ENCODE results near the gene IQCC.
A peak's percentile ranks its signal among the peaks of the same experiment; 100 is the strongest.

Gene IQCC

GRCh38 chr1:32195972-32196823, 9.3 kb upstream of the IQCC start:
- DNase-seq: no peak

GRCh38 chr1:32197074-32197473, 8.4 kb upstream of the IQCC start:
- DNase-seq: no peak

- no peak for DNase-seq
Observed at GRCh38 chr1:32197837-32198236, 7.6 kb upstream of the IQCC start.

GRCh38 chr1:32198237-32199042, 7.0 kb upstream of the IQCC start:
- DNase-seq: no peak

GRCh38 chr1:32199043-32199716, 6.3 kb upstream of the IQCC start:
- DNase-seq: no peak

- peak; percentile 66 for DNase-seq
Observed at GRCh38 chr1:32199717-32200072, 5.8 kb upstream of the IQCC start.

- DNase-seq: peak; percentile 88
Observed at GRCh38 chr1:32200226-32201010, 5.1 kb upstream of the IQCC start, which contains the start of gene CCDC28B. Gene CCDC28B (plus strand): TSS chr1:32200595. CDS start chr1:32201936, 1,341 bp downstream.

- peak; percentile 87 for DNase-seq
Observed at GRCh38 chr1:32201011-32201855, 4.2 kb upstream of the IQCC start.

GRCh38 chr1:32204943-32205361, 519 bp upstream of the IQCC start:
- DNase-seq: no peak

- no peak for DNase-seq
Observed at GRCh38 chr1:32208469-32208868, 3.0 kb downstream of the IQCC start.

- DNase-seq: peak; percentile 54
Observed at GRCh38 chr1:32208891-32209328, 3.4 kb downstream of the IQCC start, which contains the start of gene DCDC2B. Gene DCDC2B (plus strand): TSS chr1:32209089. CDS start chr1:32209094, 5 bp downstream.

GRCh38 chr1:32215629-32216480, 10.4 kb downstream of the IQCC start:
- peak; percentile 68 for DNase-seq

GRCh38 chr1:32216566-32216965, 11.1 kb downstream of the IQCC start:
- no peak for DNase-seq

- no peak for DNase-seq
Observed at GRCh38 chr1:32219022-32219421, 13.6 kb downstream of the IQCC start.

- no peak for DNase-seq
Observed at GRCh38 chr1:32220746-32221580, 15.5 kb downstream of the IQCC start.

GRCh38 chr1:32221581-32221979, 16.1 kb downstream of the IQCC start:
- no peak for DNase-seq

- DNase-seq: peak; percentile 95
Observed at GRCh38 chr1:32221980-32222755, 16.7 kb downstream of the IQCC start, which contains the start of the genes EIF3I and TMEM234. Gene EIF3I (plus strand): TSS chr1:32222407. CDS start chr1:32222442, 35 bp downstream. Gene TMEM234 (minus strand): TSS chr1:32222353. CDS start chr1:32222322, 31 bp downstream.

- DNase-seq: no peak
Observed at GRCh38 chr1:32223683-32224082, 18.2 kb downstream of the IQCC start.
